ENCODE data around the gene HAPLN1. TPM values are rescaled to one million over a fixed set of nuclear protein-coding genes. Genes with fewer than 3 reads are reported as not detected.
A peak's percentile ranks its signal among the peaks of the same experiment; 100 is the strongest.

HAPLN1 gene
- total and polyA plus RNA-seq, 2 of the 8 experiments (the other 6 are each of a cell fraction or from before 2014, with no cell fraction given) = 0.56 to 2.1 TPM

GRCh38 chr5:83718195-83718825 is 2.3 kb downstream of the HAPLN1 start:
- WGBS, 2 experiments (ENCODE audit: extremely low coverage in 1 of 2, insufficient coverage in 1 of 2, insufficient read length in 1 of 2, insufficient replicate concordance in 2 of 2, low coverage in 1 of 2, low lambda C conversion rate in 2 of 2, missing lambda C conversion rate in 1 of 2) = 19% methylated on average over 6 of the region's 6 CpGs; no CpG with 5 or more reads in 1 of the 2 experiments
- Histone ChIP-seq H2BK15ac (ENCODE audit: low read length) (no peak overlapping the region), H2AK5ac (ENCODE audit: low read depth, low read length) (no peak overlapping the region)

More at GRCh38 chr5:83718195-83718825, 2.3 kb downstream of the HAPLN1 start:
- Histone ChIP-seq H2BK20ac (ENCODE audit: low read length) (no peak overlapping the region), H4K91ac (replicated peaks; ENCODE audit: insufficient read length, low read length) (no peak overlapping the region), H2BK5ac (ENCODE audit: low read depth, low read length) (no peak overlapping the region), H3K9ac (replicated peaks in 1 of 4; ENCODE audit: extremely low read depth in 1 of 4, low read depth in 3 of 4, low read length in 3 of 4) (no peak overlapping the region), H4K5ac (ENCODE audit: insufficient read length, low read depth, low read length) (no peak overlapping the region), H3K36me3 (ENCODE audit: control insufficient read depth in 2 of 4, insufficient read depth in 4 of 4, low read length in 3 of 4) (no peaks in the 10 kb centered on the region), H3K27me3 (replicated peaks in 1 of 4; ENCODE audit: control insufficient read depth in 3 of 4, extremely low read depth in 1 of 4, insufficient read depth in 3 of 4, low read length in 3 of 4) (peaks cover 0 to 2% (median 0%) of the 10 kb centered on the region in 4 experiments; a peak in 2 of 7 replicates), H3K4ac (replicated peaks; ENCODE audit: insufficient read length, low read depth, low read length) (no peak overlapping the region), H2BK12ac (ENCODE audit: low read depth, low read length) (no peak overlapping the region), H3K23ac (ENCODE audit: insufficient read length) (no peak overlapping the region), H4K20me1 (replicated peaks in 1 of 2; ENCODE audit: control insufficient read depth in 1 of 2, insufficient read depth in 2 of 2, low read length in 2 of 2) (no peaks in the 10 kb centered on the region), H4K8ac (ENCODE audit: extremely low read depth, insufficient read depth, low read length) (no peak overlapping the region), H3K23me2 (ENCODE audit: low read depth, low read length) (peaks cover 9% of the 10 kb centered on the region; the same call in 1 of the 2 replicates), H3K4me3 (ENCODE audit: extremely low read depth in 1 of 4, insufficient read depth in 2 of 4, low read depth in 3 of 4, low read length in 4 of 4) (no peak overlapping the region), H3K79me1 (ENCODE audit: low read depth, low read length) (no peaks in the 10 kb centered on the region), H3K56ac (replicated peaks; ENCODE audit: insufficient read length, low read depth, low read length) (no peak overlapping the region), H3K9me3 (ENCODE audit: insufficient read depth in 2 of 2, low read depth in 1 of 2, low read length in 1 of 2) (no peaks in the 10 kb centered on the region), H3K4me1 (replicated peaks in 1 of 4; ENCODE audit: control insufficient read depth in 3 of 4, insufficient read depth in 4 of 4, low read length in 3 of 4) (peaks cover 0 to 19% (median 10%) of the 10 kb centered on the region in 4 experiments; a peak in 4 of 7 replicates), H3K14ac (ENCODE audit: insufficient read length) (no peak overlapping the region), H2BK120ac (replicated peaks; ENCODE audit: low read depth, low read length) (no peak overlapping the region), H3K27ac (ENCODE audit: low read depth, low read length) (no peak overlapping the region), H2AFZ (ENCODE audit: low read length) (no peak overlapping the region), H3K4me2 (ENCODE audit: insufficient read depth in 1 of 2, low read depth in 2 of 2, low read length in 2 of 2) (no peak overlapping the region), H3K18ac (ENCODE audit: extremely low read depth, low read length) (no peak overlapping the region), H3K79me2 (ENCODE audit: control insufficient read depth in 1 of 2, insufficient read depth in 2 of 2, low read length in 2 of 2) (no peaks in the 10 kb centered on the region)
- DNase-seq (ENCODE audit: low read depth in 1 of 2, low spot score in 2 of 2) (no peak), FAIRE-seq (peak; percentile 89)
- ChIA-PET POLR2A (ENCODE audit: partially characterized antibody) (interaction anchor here (0.6 kb wide), 1 partner anchor 528 kb away, joined by 3 read pairs; no protein-coding TSS in a partner anchor), CTCF (ENCODE audit: partially characterized antibody) (interaction anchor here (0.6 to 3.1 kb wide), 17 partner anchors 10 to 1470 kb away, joined by 3 to 26 read pairs (median 3); no protein-coding TSS in a partner anchor)
